Astrocyte of the cerebellum (primary cell): ENCODE measurements around the gene IMMP2L.

ENCODE experiments used
- DNase-seq: peaks from one replicate; pipeline ENCODE4 v3.0.0-alpha.2; 2011; ENCODE audit warnings: low read depth
- H3K4me3 ChIP-seq: 2 replicates; pipeline ENCODE4 v1.5.1; 2011; ENCODE audit warnings: mild to moderate bottlenecking, low read depth, low read length, moderate library complexity
- in situ Hi-C: cut with HindIII; loops from 2 replicates; pipeline ENCODE4 v1.10.0; 2017; ENCODE audit warnings: low sequenced_read_pairs
- TF ChIP-seq, protein P1 (sequence below): IDR thresholded peaks from 2 replicates; pipeline ENCODE4 v1.5.1; 2012; ENCODE audit warnings: low read length, low read depth, moderate library complexity, mild to moderate bottlenecking; ENCODE audit errors: missing control alignments

IMMP2L gene

DNA sequence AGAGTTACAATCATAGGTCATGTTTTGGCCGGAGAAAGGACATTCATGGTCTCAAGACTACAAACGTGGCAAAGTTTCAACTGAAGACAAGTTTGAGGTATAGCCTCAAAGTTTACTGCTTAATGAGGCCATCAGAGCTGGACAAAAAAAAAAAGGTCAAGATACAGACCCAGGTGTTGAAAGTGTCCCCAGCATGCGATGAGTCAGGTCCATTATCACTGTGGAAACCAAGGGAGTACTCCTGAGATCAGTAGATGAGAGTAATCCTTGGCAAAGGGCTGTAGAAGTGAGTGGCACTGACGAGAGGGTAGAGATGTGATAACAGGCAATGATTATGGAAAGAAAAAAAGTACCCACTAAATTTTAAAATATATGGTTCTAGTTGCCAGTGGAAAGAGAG, 551.5 kb downstream of the IMMP2L start:
- H3K4me3 ChIP-seq, result no peak overlapping the region
- in situ Hi-C loops, result no loop called here
- TF ChIP-seq, protein P1, sequence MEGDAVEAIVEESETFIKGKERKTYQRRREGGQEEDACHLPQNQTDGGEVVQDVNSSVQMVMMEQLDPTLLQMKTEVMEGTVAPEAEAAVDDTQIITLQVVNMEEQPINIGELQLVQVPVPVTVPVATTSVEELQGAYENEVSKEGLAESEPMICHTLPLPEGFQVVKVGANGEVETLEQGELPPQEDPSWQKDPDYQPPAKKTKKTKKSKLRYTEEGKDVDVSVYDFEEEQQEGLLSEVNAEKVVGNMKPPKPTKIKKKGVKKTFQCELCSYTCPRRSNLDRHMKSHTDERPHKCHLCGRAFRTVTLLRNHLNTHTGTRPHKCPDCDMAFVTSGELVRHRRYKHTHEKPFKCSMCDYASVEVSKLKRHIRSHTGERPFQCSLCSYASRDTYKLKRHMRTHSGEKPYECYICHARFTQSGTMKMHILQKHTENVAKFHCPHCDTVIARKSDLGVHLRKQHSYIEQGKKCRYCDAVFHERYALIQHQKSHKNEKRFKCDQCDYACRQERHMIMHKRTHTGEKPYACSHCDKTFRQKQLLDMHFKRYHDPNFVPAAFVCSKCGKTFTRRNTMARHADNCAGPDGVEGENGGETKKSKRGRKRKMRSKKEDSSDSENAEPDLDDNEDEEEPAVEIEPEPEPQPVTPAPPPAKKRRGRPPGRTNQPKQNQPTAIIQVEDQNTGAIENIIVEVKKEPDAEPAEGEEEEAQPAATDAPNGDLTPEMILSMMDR, result no peak
- DNase-seq, result no peak

DNA sequence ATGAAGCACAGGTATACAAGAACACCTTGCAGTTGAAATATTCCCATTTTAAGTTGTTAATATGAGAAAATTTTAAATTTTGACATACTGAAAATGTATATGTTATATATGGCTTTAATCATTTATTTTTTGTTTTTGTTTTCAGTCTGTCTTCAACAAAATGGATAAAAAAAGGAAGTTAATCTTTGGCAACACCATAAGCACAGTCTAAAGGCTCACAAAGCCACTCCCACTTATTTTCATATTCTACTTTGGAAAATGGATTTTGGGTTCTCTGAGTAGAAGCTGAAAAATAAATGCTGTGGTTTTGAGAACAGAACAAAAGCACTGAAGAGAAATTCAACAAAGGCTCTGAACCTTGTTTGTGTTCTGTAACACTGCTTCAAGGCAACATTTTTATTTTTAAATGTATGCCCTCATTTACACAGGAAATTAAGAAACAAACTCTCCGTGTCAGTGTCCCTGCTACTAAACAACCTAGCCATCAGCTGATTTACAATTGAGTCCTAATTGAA, 552.7 kb downstream of the IMMP2L start:
- no peak overlapping the region for H3K4me3 ChIP-seq
- TF ChIP-seq, protein P1, result no peak
- in situ Hi-C loops, result no loop called here
- DNase-seq, result no peak

DNA sequence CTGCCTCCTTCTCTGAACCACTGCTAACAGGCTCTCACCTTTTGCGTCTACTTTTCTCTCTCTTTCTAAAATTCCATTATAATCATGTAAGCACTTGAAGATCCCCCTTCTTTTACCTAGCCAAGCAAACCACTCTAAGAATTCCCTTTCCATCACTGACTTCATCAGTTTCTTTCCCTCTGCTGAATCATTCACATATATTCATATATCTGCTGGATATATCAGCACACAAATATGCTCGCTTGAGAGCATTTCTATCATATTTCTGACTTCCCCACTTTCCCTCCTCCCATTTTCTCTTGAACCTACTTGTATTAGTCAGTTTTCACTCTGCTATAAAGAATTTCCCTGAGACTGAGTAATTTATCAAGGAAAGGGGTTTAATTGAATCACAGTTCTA, 555.6 kb downstream of the IMMP2L start:
- no peak for DNase-seq
- TF ChIP-seq, protein P1, result no peak
- in situ Hi-C loops, result no loop called here
- no peak overlapping the region for H3K4me3 ChIP-seq

DNA sequence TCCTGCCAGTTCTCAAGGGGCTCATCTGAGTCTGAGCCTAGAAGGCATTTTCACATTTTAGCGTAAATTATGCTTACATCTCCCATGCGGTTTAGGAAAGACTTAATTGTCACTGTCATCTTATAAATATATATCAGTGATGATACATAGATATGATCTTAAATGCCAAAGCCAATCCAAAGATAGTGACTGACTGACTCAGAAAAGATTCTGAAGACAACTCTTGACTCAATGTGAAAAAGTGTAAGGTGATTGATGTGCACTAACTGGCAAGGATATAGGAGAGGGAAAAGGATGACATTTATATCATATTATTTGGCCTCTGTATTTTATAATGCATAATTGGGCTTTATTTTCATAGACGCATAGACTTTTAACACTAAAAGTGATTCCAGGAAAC, 556.3 kb downstream of the IMMP2L start:
- DNase-seq, result no peak
- TF ChIP-seq, protein P1, result no peak
- in situ Hi-C loops, result no loop called here
- no peak overlapping the region for H3K4me3 ChIP-seq

DNA sequence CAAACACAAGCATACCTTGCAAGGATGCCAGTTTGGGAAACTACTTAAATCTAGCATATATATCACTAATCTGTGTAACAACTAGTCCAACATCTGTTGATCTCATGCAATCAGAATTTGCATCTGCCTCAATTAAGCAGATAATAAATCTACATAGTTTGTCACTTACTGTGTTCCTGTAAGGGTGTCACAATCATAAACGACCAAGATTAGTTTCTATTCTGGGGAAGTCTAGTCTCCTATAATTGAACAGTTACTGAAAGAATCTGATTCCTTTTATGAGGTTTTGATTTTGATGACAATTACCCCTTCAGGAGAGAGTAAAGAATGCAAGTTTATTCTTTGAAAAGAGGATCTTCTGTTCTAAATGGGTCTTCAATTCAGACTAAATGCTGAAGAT, 556.8 kb downstream of the IMMP2L start:
- in situ Hi-C loops, result no loop called here
- no peak overlapping the region for H3K4me3 ChIP-seq
- TF ChIP-seq, protein P1, result no peak
- DNase-seq, result no peak

DNA sequence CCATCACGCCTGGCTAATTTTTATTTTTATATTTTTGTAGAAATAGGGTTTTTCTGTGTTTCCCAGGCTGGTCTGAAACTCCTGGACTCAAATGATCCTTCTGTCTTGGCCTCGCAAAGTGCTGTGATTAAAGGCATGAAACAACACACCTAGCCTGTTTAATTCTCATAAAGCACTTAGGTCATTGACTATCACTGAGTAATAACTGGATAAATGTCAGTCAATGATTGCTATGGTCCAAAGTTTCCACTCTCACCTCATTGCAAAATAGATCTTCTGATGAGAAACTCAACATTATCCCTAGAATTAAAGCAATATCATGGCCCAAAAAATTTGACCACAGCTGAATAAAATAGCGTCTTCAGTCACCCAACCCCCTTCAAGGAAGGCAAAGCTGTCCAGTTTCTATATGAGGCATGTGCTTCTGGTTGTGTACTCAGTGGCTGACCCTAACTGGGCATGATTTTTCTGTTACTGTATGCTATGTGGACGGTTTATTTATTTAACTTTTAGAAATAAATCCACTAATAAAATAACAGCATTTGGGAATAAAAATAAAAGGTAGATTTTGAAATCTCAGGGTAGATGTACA, 557.9 kb downstream of the IMMP2L start:
- no peak overlapping the region for H3K4me3 ChIP-seq
- DNase-seq, result no peak
- TF ChIP-seq, protein P1, result no peak
- in situ Hi-C loops, result no loop called here
